Muscle of leg (tissue), 11 donors: ENCODE results near the gene CD99L2. TPM values are rescaled to one million over a fixed set of nuclear protein-coding genes. Genes with fewer than 3 reads are reported as not detected.
"Not testable (repeated sequence)": the region's sequence is repeated elsewhere in the genome, so short reads cannot be mapped to it uniquely, and the experiment has no call there.

ENCODE experiments used
- DNase-seq: peaks from one replicate; pipeline ENCODE4 v3.0.0; 2013
- H3K27ac ChIP-seq: one replicate; pipeline ENCODE4 v1.5.1; 2013; ENCODE audit warnings: mild to moderate bottlenecking, low read length, control low read depth
- H3K27me3 ChIP-seq: one replicate; pipeline ENCODE4 v1.6.1; 2013; ENCODE audit warnings: low read length; ENCODE audit not compliant: control insufficient read depth, insufficient read depth
- H3K36me3 ChIP-seq: one replicate; pipeline ENCODE4 v1.6.1; 2013; ENCODE audit warnings: low read length; ENCODE audit not compliant: control insufficient read depth, insufficient read depth
- H3K4me1 ChIP-seq: one replicate; pipeline ENCODE4 v1.6.1; 2013; ENCODE audit warnings: low read length; ENCODE audit not compliant: control insufficient read depth, insufficient read depth
- H3K4me3 ChIP-seq: one replicate; pipeline ENCODE4 v1.5.1; 2013; ENCODE audit warnings: low read length, control low read depth
- H3K9me3 ChIP-seq: replicated peaks from 2 replicates; pipeline ENCODE4 v1.6.1; 2013; ENCODE audit warnings: low read depth, low read length; ENCODE audit not compliant: control insufficient read depth
- WGBS: methylation state at CpG from one replicate; pipeline ENCODE4 v1.1.5; 2013; ENCODE audit warnings: missing lambda C conversion rate; ENCODE audit not compliant: insufficient coverage; 5-methylcytosine and 5-hydroxymethylcytosine counted together
- polyA plus RNA-seq, 8 donors: library from polyadenylated mRNA; unstranded; fragments of 120-200 nt; gene quantifications; one replicate each; pipeline versions ENCODE4 v1.2.1 to v1.2.3, GENCODE V29; 2013; ENCODE audit warnings: inconsistent platforms in 1 of 8, low replicate concordance in 1 of 8; ENCODE audit not compliant: insufficient read length in 8 of 8, insufficient read depth in 1 of 8
- total RNA-seq: library from RNA; stranded (reverse); fragments of 120-200 nt; gene quantifications from one replicate; pipeline ENCODE4 v1.2.4, GENCODE V29; 2013

The CD99L2 gene
- total and polyA plus RNA-seq, 9 donors, result 23.0 to 48.3 (median 41.6) TPM

- peak; percentile 53 for DNase-seq
- Histone ChIP-seq H3K36me3 (no peaks in the 10 kb centered on the region), H3K4me3 (peak overlapping the region; percentile 61), H3K4me1 (no peaks in the 10 kb centered on the region), H3K27me3 (no peaks in the 10 kb centered on the region), H3K27ac (peak overlapping the region; percentile 76), H3K9me3 (no peaks in the 10 kb centered on the region)
- 34% methylated on average over 42 of the region's 42 CpGs for whole genome bisulfite sequencing
Observed at GRCh38 chrX:150899191-150899757, 806 bp upstream of the CD99L2 start.

DNA sequence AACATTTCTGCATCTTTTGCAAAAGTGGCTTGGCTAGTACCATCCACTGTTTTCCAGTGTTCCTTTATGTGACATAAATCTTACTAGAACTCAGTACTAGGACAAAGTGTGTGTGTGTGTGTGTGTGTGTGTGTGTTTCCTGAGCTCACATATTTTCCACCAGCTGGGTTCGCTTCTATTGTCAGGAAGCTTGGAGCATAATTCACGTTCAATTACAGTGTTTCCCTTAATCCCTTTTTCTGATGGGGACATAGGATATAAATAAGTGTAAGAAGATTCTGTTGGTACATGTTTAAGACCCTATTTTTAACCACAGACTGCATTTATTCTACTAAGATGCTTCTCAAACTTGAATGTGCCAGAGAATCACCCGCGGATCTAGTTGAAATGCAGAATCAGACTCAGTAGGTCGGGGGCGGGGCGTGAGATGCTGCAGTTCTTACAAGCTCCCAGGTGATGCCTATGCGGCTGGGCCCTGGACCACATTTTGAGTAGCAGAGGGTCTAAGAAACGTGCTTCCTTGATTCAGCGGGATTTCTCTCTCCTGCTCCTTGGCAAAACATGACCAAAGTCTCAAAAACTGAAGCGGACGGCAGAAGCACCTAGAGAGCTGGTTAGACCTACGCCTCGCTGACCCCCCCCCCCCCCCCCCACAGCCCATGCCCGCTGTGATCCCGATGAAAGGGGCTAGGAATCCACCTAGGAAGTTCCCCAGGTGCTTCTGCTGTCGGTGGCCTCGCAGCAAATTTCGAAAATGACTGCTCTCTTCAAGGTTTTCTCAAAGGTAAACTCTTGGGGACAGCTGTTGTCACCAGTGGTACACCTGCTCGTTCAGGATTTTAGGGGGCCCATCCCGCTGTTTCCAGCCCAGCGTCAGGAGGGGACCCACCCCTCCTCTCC is 797 bp downstream of the CD99L2 start:
- WGBS, result 28% methylated on average over 14 of the region's 22 CpGs
- Histone ChIP-seq H3K27ac (peak overlapping the region; percentile 20), H3K27me3 (no peaks in the 10 kb centered on the region), H3K9me3 (no peaks in the 10 kb centered on the region), H3K4me1 (no peaks in the 10 kb centered on the region), H3K36me3 (no peaks in the 10 kb centered on the region), H3K4me3 (peak overlapping the region; percentile 63)
- DNase-seq, result peak; percentile 43

DNA sequence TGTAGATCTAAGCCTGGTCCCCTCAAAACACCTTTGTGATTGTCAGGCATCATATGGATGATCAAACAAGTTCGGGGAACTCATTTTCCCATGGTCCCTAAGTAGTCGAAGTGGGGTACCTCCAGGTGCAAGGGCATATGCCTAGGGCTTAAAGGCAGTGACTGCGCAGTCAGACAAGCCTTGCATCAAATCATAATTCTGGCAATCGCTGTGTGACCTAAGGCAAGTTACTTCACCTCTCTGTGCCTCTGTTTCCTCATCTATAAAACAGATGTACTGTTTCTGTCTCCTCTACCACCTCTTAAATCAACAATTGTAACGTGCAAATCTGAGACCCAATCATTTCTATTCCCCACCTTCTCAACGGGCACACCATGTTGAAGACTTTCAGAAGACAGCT is 1.8 kb downstream of the CD99L2 start:
- WGBS, result 80% methylated on average over 5 of the region's 6 CpGs
- Histone ChIP-seq H3K27ac (no peak overlapping the region), H3K36me3 (no peaks in the 10 kb centered on the region), H3K4me1 (no peaks in the 10 kb centered on the region), H3K9me3 (no peaks in the 10 kb centered on the region), H3K27me3 (no peaks in the 10 kb centered on the region), H3K4me3 (no peak overlapping the region)
- DNase-seq, result no peak

DNA sequence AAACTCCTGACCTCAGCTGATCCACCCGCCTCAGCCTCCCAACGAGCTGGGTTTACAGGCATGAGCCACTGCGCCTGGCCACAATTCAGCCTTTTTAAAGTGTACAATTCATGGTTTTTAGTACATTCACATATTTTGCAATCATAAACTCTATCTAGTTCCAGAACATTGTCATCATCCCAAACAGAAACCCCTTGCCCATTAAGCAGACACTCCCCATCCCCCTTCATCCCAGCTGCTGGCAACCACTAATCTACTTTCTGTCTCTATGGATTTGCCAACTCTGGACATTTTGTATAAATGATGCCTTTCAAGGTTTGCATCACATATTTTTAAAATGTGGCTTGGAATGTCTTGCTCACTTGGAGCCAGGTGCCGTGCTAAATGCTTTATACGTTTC is 4.5 kb downstream of the CD99L2 start:
- Histone ChIP-seq H3K27ac (no peak overlapping the region), H3K36me3 (no peaks in the 10 kb centered on the region), H3K27me3 (peaks cover 2% of the 10 kb centered on the region), H3K4me1 (no peaks in the 10 kb centered on the region), H3K9me3 (no peaks in the 10 kb centered on the region), H3K4me3 (no peak overlapping the region)
- DNase-seq, result no peak
- 74% methylated on average over 3 of the region's 5 CpGs for WGBS

GRCh38 chrX:150889131-150889530 is 9.3 kb downstream of the CD99L2 start:
- 65% methylated on average over 2 of the region's 3 CpGs for WGBS
- no peak for DNase-seq
- H3K27ac ChIP-seq, result no peak overlapping the region
- no peaks in the 10 kb centered on the region for H3K4me1 ChIP-seq
- H3K4me3 ChIP-seq, result no peak overlapping the region
- H3K9me3 ChIP-seq, result no peaks in the 10 kb centered on the region
- no peaks in the 10 kb centered on the region for H3K36me3 ChIP-seq
- peaks cover 2% of the 10 kb centered on the region for H3K27me3 ChIP-seq

DNA sequence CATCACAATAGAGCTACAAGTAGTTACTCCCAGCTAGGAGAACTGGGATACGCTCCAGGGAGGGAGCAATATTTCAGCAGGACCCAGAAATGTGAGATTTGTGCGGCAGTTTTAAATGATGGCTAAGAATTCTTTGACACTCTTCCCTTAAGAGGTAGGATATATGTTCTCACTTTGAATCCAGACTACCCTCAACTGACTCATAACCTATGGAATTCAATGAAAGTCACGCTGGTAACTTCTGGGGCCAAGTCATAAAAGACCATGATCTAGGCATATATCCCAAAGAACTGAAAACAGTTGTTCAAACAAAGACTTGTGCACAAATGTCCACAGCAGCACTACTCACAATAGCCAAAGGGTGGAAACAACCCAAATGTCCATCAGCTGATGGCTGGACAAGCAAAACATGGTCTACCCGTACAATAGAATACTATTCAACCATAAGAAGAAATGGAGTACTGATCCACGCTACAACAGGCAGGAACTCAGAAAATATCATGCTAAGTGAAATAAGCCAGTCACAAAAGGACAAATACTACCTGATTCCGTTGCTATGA is 10.5 kb downstream of the CD99L2 start:
- no peak for DNase-seq
- no peak overlapping the region for H3K27ac ChIP-seq
- no peaks in the 10 kb centered on the region for H3K36me3 ChIP-seq
- H3K27me3 ChIP-seq, result peaks cover 2% of the 10 kb centered on the region
- no peaks in the 10 kb centered on the region for H3K9me3 ChIP-seq
- no peak overlapping the region for H3K4me3 ChIP-seq
- 86% methylated on average over 1 of the region's 6 CpGs for WGBS
- no peaks in the 10 kb centered on the region for H3K4me1 ChIP-seq

DNA sequence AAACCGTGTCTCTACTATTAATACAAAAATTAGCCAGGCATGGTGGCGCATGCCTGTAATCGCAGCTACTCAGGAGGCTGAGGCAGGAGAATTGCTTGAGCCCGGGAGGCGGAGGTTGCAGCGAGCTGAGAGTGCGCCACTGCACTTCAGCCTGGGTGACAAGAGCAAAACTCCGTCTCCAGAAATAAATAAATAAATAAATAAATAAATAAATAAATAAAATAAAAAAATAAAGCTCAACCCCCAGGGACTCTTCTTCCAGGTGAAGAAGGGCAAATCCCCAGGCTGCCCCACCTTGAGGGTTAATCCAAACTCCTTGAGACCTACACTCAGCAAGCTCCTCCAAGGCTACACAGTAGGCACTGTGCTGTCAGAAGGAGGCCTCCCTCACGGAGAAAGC is 11.2 kb downstream of the CD99L2 start:
- not testable (repeated sequence) for H3K27me3 ChIP-seq, H3K4me3 ChIP-seq, DNase-seq, H3K4me1 ChIP-seq, H3K27ac ChIP-seq, H3K9me3 ChIP-seq, H3K36me3 ChIP-seq
- WGBS, result no CpG with 5 or more reads among the region's 9 CpGs

- no peak for DNase-seq
- Histone ChIP-seq H3K36me3 (no peaks in the 10 kb centered on the region), H3K4me3 (no peak overlapping the region), H3K27me3 (peaks cover 2% of the 10 kb centered on the region), H3K27ac (no peak overlapping the region), H3K9me3 (no peaks in the 10 kb centered on the region), H3K4me1 (no peaks in the 10 kb centered on the region)
- 79% methylated on average over 2 of the region's 7 CpGs for WGBS
Observed at GRCh38 chrX:150886381-150886780, 12.1 kb downstream of the CD99L2 start.

- Histone ChIP-seq H3K9me3 (no peaks in the 10 kb centered on the region), H3K27ac (no peak overlapping the region), H3K4me3 (no peak overlapping the region), H3K36me3 (no peaks in the 10 kb centered on the region), H3K4me1 (no peaks in the 10 kb centered on the region), H3K27me3 (no peaks in the 10 kb centered on the region)
- no peak for DNase-seq
- 66% methylated on average over 2 of the region's 2 CpGs for WGBS
Observed at GRCh38 chrX:150880808-150881165, 17.7 kb downstream of the CD99L2 start.
